ENCODE measurements around the gene RAP1GDS1. TPM values are rescaled to one million over a fixed set of nuclear protein-coding genes. Genes with fewer than 3 reads are reported as not detected.

RAP1GDS1 gene
- total RNA-seq, 2 donors from 2014 or later: 34.0 to 37.9 TPM

GRCh38 chr4:98334461-98334860, 73.3 kb downstream of the RAP1GDS1 start:
- no peaks in the 10 kb centered on the region for H3K27me3 ChIP-seq (ENCODE audit: control insufficient read depth, insufficient read depth, low read length, poor library complexity, severe bottlenecking)
- Mint-ChIP-seq H3K36me3 (ENCODE audit: low read depth) (peaks cover 37% of the 10 kb centered on the region), H3K9me3 (peaks cover 37% of the 10 kb centered on the region), H3K27ac (no peak overlapping the region), H3K4me1 (peaks cover 5% of the 10 kb centered on the region), H3K4me3 (no peak overlapping the region), H3K27me3 (ENCODE audit: insufficient read depth) (no peaks in the 10 kb centered on the region)
- no peak for DNase-seq
- no peak overlapping the region for H3K9ac ChIP-seq (ENCODE audit: extremely low read depth, low read length, poor library complexity, severe bottlenecking)
- peak overlapping the region; percentile 44 for H3K4me3 ChIP-seq (ENCODE audit: low read length)
- no peak overlapping the region for H3K27ac ChIP-seq (ENCODE audit: low read depth, low read length)
- WGBS, 2 experiments (ENCODE audit: insufficient coverage in 1 of 2, insufficient read length in 1 of 2): 67 to 85% methylated on average over 3 to 5 of the region's 5 CpGs
- H3K36me3 ChIP-seq (ENCODE audit: control insufficient read depth, insufficient read depth, low read length): peaks cover 12% of the 10 kb centered on the region
- H3K9me3 ChIP-seq (ENCODE audit: control insufficient read depth, low read length): peaks cover 36% of the 10 kb centered on the region
- H3K4me1 ChIP-seq (ENCODE audit: control insufficient read depth, insufficient read depth, low read length): no peaks in the 10 kb centered on the region
- TF ChIP-seq CTCF (conservative IDR thresholded peaks at IDR 0.05): no peak

GRCh38 chr4:98338761-98339438, 77.7 kb downstream of the RAP1GDS1 start:
- peaks cover 18% of the 10 kb centered on the region for H3K36me3 Mint-ChIP-seq (ENCODE audit: low read depth)
- H3K4me1 Mint-ChIP-seq: peaks cover 5% of the 10 kb centered on the region
- H3K9me3 ChIP-seq (ENCODE audit: control insufficient read depth, low read length): peaks cover 6% of the 10 kb centered on the region
- no peaks in the 10 kb centered on the region for H3K4me1 ChIP-seq (ENCODE audit: control insufficient read depth, insufficient read depth, low read length)
- H3K9ac ChIP-seq (ENCODE audit: extremely low read depth, low read length, poor library complexity, severe bottlenecking): no peak overlapping the region
- H3K4me3 Mint-ChIP-seq: no peak overlapping the region
- DNase-seq: no peak
- peaks cover 6% of the 10 kb centered on the region for H3K36me3 ChIP-seq (ENCODE audit: control insufficient read depth, insufficient read depth, low read length)
- WGBS, 2 experiments (ENCODE audit: insufficient coverage in 1 of 2, insufficient read length in 1 of 2): 89% methylated on average over 2 of the region's 2 CpGs; no CpG with 5 or more reads in 1 of the 2 experiments
- H3K9me3 Mint-ChIP-seq: no peaks in the 10 kb centered on the region
- H3K4me3 ChIP-seq (ENCODE audit: low read length): no peak overlapping the region
- no peak overlapping the region for H3K27ac Mint-ChIP-seq
- no peaks in the 10 kb centered on the region for H3K27me3 ChIP-seq (ENCODE audit: control insufficient read depth, insufficient read depth, low read length, poor library complexity, severe bottlenecking)
- no peaks in the 10 kb centered on the region for H3K27me3 Mint-ChIP-seq (ENCODE audit: insufficient read depth)
- H3K27ac ChIP-seq (ENCODE audit: low read depth, low read length): no peak overlapping the region
- no peak for TF ChIP-seq CTCF (conservative IDR thresholded peaks at IDR 0.05)

GRCh38 chr4:98341309-98341708, 80.1 kb downstream of the RAP1GDS1 start:
- no peaks in the 10 kb centered on the region for H3K27me3 Mint-ChIP-seq (ENCODE audit: insufficient read depth)
- H3K4me1 ChIP-seq (ENCODE audit: control insufficient read depth, insufficient read depth, low read length): no peaks in the 10 kb centered on the region
- H3K4me3 ChIP-seq (ENCODE audit: low read length): no peak overlapping the region
- 85 to 93% methylated on average over 2 of the region's 2 CpGs for WGBS, 2 experiments (ENCODE audit: insufficient coverage in 1 of 2, insufficient read length in 1 of 2)
- H3K9ac ChIP-seq (ENCODE audit: extremely low read depth, low read length, poor library complexity, severe bottlenecking): no peak overlapping the region
- H3K27me3 ChIP-seq (ENCODE audit: control insufficient read depth, insufficient read depth, low read length, poor library complexity, severe bottlenecking): no peaks in the 10 kb centered on the region
- no peaks in the 10 kb centered on the region for H3K9me3 Mint-ChIP-seq
- peaks cover 14% of the 10 kb centered on the region for H3K36me3 ChIP-seq (ENCODE audit: control insufficient read depth, insufficient read depth, low read length)
- no peak for TF ChIP-seq CTCF (conservative IDR thresholded peaks at IDR 0.05)
- H3K27ac Mint-ChIP-seq: peak overlapping the region; percentile 35
- H3K9me3 ChIP-seq (ENCODE audit: control insufficient read depth, low read length): no peaks in the 10 kb centered on the region
- H3K36me3 Mint-ChIP-seq (ENCODE audit: low read depth): peaks cover 21% of the 10 kb centered on the region
- DNase-seq: no peak
- no peak overlapping the region for H3K4me3 Mint-ChIP-seq
- H3K4me1 Mint-ChIP-seq: no peaks in the 10 kb centered on the region
- H3K27ac ChIP-seq (ENCODE audit: low read depth, low read length): peak overlapping the region; percentile 1
